Measurements from ENCODE around the gene STK32B.

GRCh38 chr4:5399790-5400421, 348.6 kb downstream of the STK32B start:
- TF ChIP-seq POLR2A (IDR thresholded peaks at IDR 0.05; ENCODE audit: low read length) (no peak), GATA1 (IDR thresholded peaks at IDR 0.05; ENCODE audit: low read depth, low read length) (no peak)
